SU-DHL-6 (cell line): ENCODE data around the gene FARS2.

ENCODE experiments used
- EZH2phosphoT487 ChIP-seq: fragments of 200-600 bp; sonication (generic), shearing (Covaris generic); conservative IDR thresholded peaks from 2 replicates; pipeline ENCODE4 v1.6.1; 2018; ENCODE audit warnings: mild to moderate bottlenecking, antibody characterized with exemption, low read length, moderate library complexity, mixed read lengths
- TF ChIP-seq, protein P1 (sequence below): fragments of 200-600 bp; sonication (generic); IDR thresholded peaks from one replicate; pipeline ENCODE4 v1.5.1; 2017; ENCODE audit warnings: antibody characterized with exemption, mild to moderate bottlenecking, low read length, moderate library complexity; ENCODE audit not compliant: insufficient read depth, poor library complexity, severe bottlenecking

DNA sequence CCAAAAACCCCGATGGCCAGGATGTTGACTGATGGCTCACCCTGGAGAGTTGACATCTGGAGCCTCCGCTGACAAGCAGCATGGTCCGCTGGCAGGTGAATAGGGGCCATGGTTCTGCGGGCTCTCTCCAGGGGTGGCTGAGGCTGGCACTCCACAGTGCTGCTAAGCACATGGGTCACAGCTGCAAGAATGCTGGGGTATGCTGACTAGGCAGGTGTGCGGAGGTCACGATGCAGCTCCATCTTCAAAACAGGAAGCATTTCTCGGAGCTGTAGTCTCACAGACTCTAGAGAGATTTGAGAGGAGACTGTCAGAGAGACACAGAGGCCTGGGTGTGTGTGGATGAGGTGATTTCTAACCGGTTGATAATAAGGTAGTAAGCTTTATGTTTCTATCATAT, 403.9 kb downstream of the FARS2 start:
- TF ChIP-seq, protein P1, sequence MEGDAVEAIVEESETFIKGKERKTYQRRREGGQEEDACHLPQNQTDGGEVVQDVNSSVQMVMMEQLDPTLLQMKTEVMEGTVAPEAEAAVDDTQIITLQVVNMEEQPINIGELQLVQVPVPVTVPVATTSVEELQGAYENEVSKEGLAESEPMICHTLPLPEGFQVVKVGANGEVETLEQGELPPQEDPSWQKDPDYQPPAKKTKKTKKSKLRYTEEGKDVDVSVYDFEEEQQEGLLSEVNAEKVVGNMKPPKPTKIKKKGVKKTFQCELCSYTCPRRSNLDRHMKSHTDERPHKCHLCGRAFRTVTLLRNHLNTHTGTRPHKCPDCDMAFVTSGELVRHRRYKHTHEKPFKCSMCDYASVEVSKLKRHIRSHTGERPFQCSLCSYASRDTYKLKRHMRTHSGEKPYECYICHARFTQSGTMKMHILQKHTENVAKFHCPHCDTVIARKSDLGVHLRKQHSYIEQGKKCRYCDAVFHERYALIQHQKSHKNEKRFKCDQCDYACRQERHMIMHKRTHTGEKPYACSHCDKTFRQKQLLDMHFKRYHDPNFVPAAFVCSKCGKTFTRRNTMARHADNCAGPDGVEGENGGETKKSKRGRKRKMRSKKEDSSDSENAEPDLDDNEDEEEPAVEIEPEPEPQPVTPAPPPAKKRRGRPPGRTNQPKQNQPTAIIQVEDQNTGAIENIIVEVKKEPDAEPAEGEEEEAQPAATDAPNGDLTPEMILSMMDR, result no peak
- no peak for TF ChIP-seq EZH2phosphoT487
